ENCODE data around the gene MLC1.

GRCh38 chr22:50051930-50052329 is 33.3 kb downstream of the MLC1 start:
- no peak for TF ChIP-seq CTCF (IDR thresholded peaks at IDR 0.05)
- TF ChIP-seq POLR2A (IDR thresholded peaks at IDR 0.05): no peak

Data from body of pancreas (tissue), 4 donors.